B cell (primary cell): ENCODE results near the gene DCDC1. TPM values are rescaled to one million over a fixed set of nuclear protein-coding genes. Genes with fewer than 3 reads are reported as not detected.

Source experiments
- ATAC-seq: fragments of 200-7000 bp; cut with Tn5 transposase; one replicate; pipeline ENCODE4 v1.10.0; 2021; ENCODE audit warnings: low read depth, mild to moderate bottlenecking, moderate number of reproducible peaks, moderate library complexity
- CTCF ChIA-PET: fragments of 350-600 bp; sonication (Branson Sonifier 250); formaldehyde crosslinking; loops from one replicate; lab custom pipeline; 2021; ENCODE audit warnings: antibody characterized with exemption, inconsistent platforms; lab: Charles Lee
- POLR2A ChIA-PET: fragments of 350-600 bp; sonication (Branson Sonifier 250); formaldehyde crosslinking; loops from one replicate; lab custom pipeline; 2021; ENCODE audit warnings: antibody characterized with exemption; lab: Charles Lee
- DNase-seq: peaks from one replicate; pipeline ENCODE4 v3.0.0; 2013
- H2AFZ ChIP-seq: 2 replicates; pipeline ENCODE4 v1.6.1; 2012; ENCODE audit warnings: mild to moderate bottlenecking, low read depth, low read length; ENCODE audit not compliant: insufficient read depth, poor library complexity, severe bottlenecking
- H3K27ac ChIP-seq, 2 donors: 1 replicate in 1 of 2; 2 replicates in 1 of 2; pipeline ENCODE4 v1.5.1; 2012 to 2013; ENCODE audit warnings: low read length in 2 of 2, mild to moderate bottlenecking in 2 of 2, moderate library complexity in 1 of 2
- H3K27me3 ChIP-seq, 4 experiments: fragments of 200-600 bp in 1 of 4; sonication (generic) in 1 of 4; replicated peaks in 1 of 4; 1 replicate in 2 of 4; 2 replicates in 2 of 4; pipeline versions ENCODE4 v1.6.1 to v1.7.0; 2013 to 2016; ENCODE audit warnings: low read length in 3 of 4, mild to moderate bottlenecking in 2 of 4, mixed read lengths in 1 of 4, moderate library complexity in 1 of 4; ENCODE audit not compliant: insufficient read depth in 4 of 4, control insufficient read depth in 3 of 4; ENCODE audit errors: control extremely low read depth in 1 of 4
- H3K36me3 ChIP-seq, 2 experiments: replicated peaks in 1 of 2; 1 replicate in 1 of 2; 2 replicates in 1 of 2; pipeline versions ENCODE4 v1.6.1 to v1.7.1; 2013; ENCODE audit warnings: low read length in 1 of 2; ENCODE audit not compliant: insufficient read depth in 2 of 2, control insufficient read depth in 1 of 2; ENCODE audit errors: control extremely low read depth in 1 of 2, extremely low read depth in 1 of 2
- H3K4me1 ChIP-seq, 2 donors: fragments of 200-600 bp in 1 of 2; sonication (generic) in 1 of 2; 1 replicate in 1 of 2; 2 replicates in 1 of 2; pipeline versions ENCODE4 v1.5.1 to v1.6.1; 2013 to 2017; ENCODE audit warnings: low read length in 2 of 2; ENCODE audit not compliant: control insufficient read depth in 2 of 2, insufficient read depth in 2 of 2
- H3K4me2 ChIP-seq: replicated peaks from 2 replicates; pipeline ENCODE3; 2012; ENCODE audit warnings: mild to moderate bottlenecking, low read depth, low read length; ENCODE audit not compliant: poor library complexity, severe bottlenecking
- H3K4me3 ChIP-seq, 5 experiments: fragments of 200-600 bp in 1 of 5; sonication (generic) in 1 of 5; 1 replicate in 3 of 5; 2 replicates in 2 of 5; pipeline versions ENCODE4 v1.5.1 to v1.7.0; 2011 to 2016; ENCODE audit warnings: low read length in 4 of 5, mild to moderate bottlenecking in 4 of 5, low read depth in 2 of 5, control low read depth in 1 of 5, moderate library complexity in 1 of 5; ENCODE audit not compliant: insufficient read depth in 1 of 5; ENCODE audit errors: control extremely low read depth in 1 of 5, extremely low read depth in 1 of 5
- H3K79me2 ChIP-seq: fragments of 200-600 bp; sonication (generic); one replicate; pipeline ENCODE4 v1.6.0; 2016; ENCODE audit warnings: low read length; ENCODE audit not compliant: control insufficient read depth, insufficient read depth
- H3K9ac ChIP-seq: fragments of 200-600 bp; sonication (generic); 2 replicates; pipeline ENCODE4 v1.6.1; 2017; ENCODE audit warnings: mild to moderate bottlenecking, low read length, moderate library complexity
- H3K9me3 ChIP-seq, 3 donors: one replicate each; pipeline versions ENCODE4 v1.6.1 to v1.7.1; 2013; ENCODE audit warnings: low read length in 2 of 3; ENCODE audit not compliant: control insufficient read depth in 2 of 3, insufficient read depth in 1 of 3; ENCODE audit errors: control extremely low read depth in 1 of 3
- H4K20me1 ChIP-seq: 2 replicates; pipeline ENCODE4 v1.6.0; 2012; ENCODE audit warnings: mild to moderate bottlenecking, low read length; ENCODE audit not compliant: insufficient read depth, control insufficient read depth, poor library complexity, severe bottlenecking
- H3K27ac Mint-ChIP-seq: one replicate; pipeline ENCODE4 v1.8.0; 2021; ENCODE audit warnings: mixed read lengths
- H3K27me3 Mint-ChIP-seq: one replicate; pipeline ENCODE4 v1.8.0; 2021; ENCODE audit warnings: mixed read lengths
- H3K4me1 Mint-ChIP-seq: one replicate; pipeline ENCODE4 v1.8.0; 2021; ENCODE audit warnings: mixed read lengths
- H3K4me3 Mint-ChIP-seq: one replicate; pipeline ENCODE4 v1.8.0; 2021; ENCODE audit warnings: mixed read lengths
- H3K9me3 Mint-ChIP-seq: one replicate; pipeline ENCODE4 v1.8.0; 2022; ENCODE audit warnings: mixed read lengths; ENCODE audit not compliant: insufficient read depth
- CTCF ChIP-seq: fragments of 200-600 bp; IDR thresholded peaks from one replicate; pipeline ENCODE4 v1.8.0; 2022; ENCODE audit warnings: antibody characterized with exemption, mild to moderate bottlenecking
- EZH2 ChIP-seq: IDR thresholded peaks from 2 replicates; pipeline ENCODE4 v1.6.1; 2012; ENCODE audit warnings: borderline replicate concordance, low read depth, mild to moderate bottlenecking, moderate library complexity, low read length; ENCODE audit not compliant: insufficient read depth, poor library complexity, severe bottlenecking
- WGBS: methylation state at CpG from one replicate; pipeline ENCODE4 v1.1.5; 2013; ENCODE audit warnings: missing lambda C conversion rate; ENCODE audit not compliant: insufficient coverage; 5-methylcytosine and 5-hydroxymethylcytosine counted together
- intact Hi-C: fragments of 100-400 bp; cut with micrococcal nuclease; formaldehyde crosslinking; loops from one replicate; pipeline ENCODE4 v1.10.0; 2022
- polyA plus RNA-seq: library from polyadenylated mRNA; depleted of rRNA; stranded (reverse); fragments of >200 nt; gene quantifications from 2 replicates; pipeline ENCODE4 v1.2.3, GENCODE V29; 2012
- total RNA-seq, 2 donors: library from RNA; stranded (reverse); fragments of 120-200 nt in 1 of 2; gene quantifications; 1 replicate in 1 of 2; 2 replicates in 1 of 2; pipeline versions ENCODE4 v1.2.3 to v1.2.4, GENCODE V29; 2013 to 2022

DCDC1 gene
- total and polyA plus RNA-seq, 2 donors (not counting 1 experiment from before 2014, with no cell fraction given), result not detected

DNA sequence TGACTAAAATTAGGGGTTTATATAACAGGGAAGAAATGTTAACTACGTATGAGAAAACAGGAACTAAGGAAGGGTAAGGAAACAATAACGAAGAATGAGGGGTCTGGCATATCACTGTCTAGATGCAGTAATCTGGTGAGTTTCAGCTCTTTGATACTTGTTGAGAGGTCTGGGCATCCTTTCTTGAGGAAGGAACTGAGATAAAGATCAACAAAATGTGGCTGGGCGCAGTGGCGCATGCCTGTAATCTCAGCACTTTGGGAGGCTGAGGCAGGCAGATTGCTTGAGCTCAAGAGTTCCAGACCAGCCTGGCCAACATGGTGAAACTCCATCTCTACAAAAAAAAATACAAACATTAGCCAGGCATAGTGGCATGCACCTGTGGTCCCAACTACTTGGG lies 2.7 kb downstream of the DCDC1 start:
- H4K20me1 ChIP-seq, result no peaks in the 10 kb centered on the region
- Mint-ChIP-seq H3K27ac (no peak overlapping the region), H3K27me3 (peaks cover 20% of the 10 kb centered on the region), H3K4me1 (peaks cover 28% of the 10 kb centered on the region), H3K9me3 (no peaks in the 10 kb centered on the region), H3K4me3 (no peak overlapping the region)
- no peaks in the 10 kb centered on the region for H3K36me3 ChIP-seq
- 5% methylated on average over 3 of the region's 4 CpGs for WGBS
- CTCF ChIA-PET, result no interaction called here
- TF ChIP-seq EZH2 (no peak), CTCF (no peak)
- ATAC-seq, result no peak
- H3K4me3 ChIP-seq, result no peak overlapping the region
- peak overlapping the region; percentile 41 for H2AFZ ChIP-seq
- no peak overlapping the region for H3K27ac ChIP-seq
- H3K9me3 ChIP-seq, result no peaks in the 10 kb centered on the region
- peaks cover 10% of the 10 kb centered on the region in 2 donors for H3K4me1 ChIP-seq
- H3K4me2 ChIP-seq, result no peak overlapping the region
- POLR2A ChIA-PET, result no interaction called here
- DNase-seq, result no peak
- peaks cover 13% of the 10 kb centered on the region for H3K79me2 ChIP-seq
- no peak overlapping the region for H3K9ac ChIP-seq
- intact Hi-C loops, result loop anchor here (5.0 kb wide), 1 partner anchor 1024 kb away; no protein-coding TSS in a partner anchor
- H3K27me3 ChIP-seq, result peaks cover 0 to 11% (median 2%) of the 10 kb centered on the region in 4 experiments

- Histone ChIP-seq H3K9me3 (no peaks in the 10 kb centered on the region), H3K27ac (no peak overlapping the region), H3K4me3 (no peak overlapping the region), H3K36me3 (no peaks in the 10 kb centered on the region), H3K4me1 (no peaks in the 10 kb centered on the region), H2AFZ (no peak overlapping the region), H3K27me3 (peaks cover 0 to 11% (median 3%) of the 10 kb centered on the region in 4 experiments), H3K9ac (no peak overlapping the region), H3K4me2 (no peak overlapping the region), H4K20me1 (no peaks in the 10 kb centered on the region), H3K79me2 (no peaks in the 10 kb centered on the region)
- ATAC-seq (no peak), DNase-seq (no peak)
- ChIA-PET CTCF (no interaction called here), POLR2A (no interaction called here)
- Mint-ChIP-seq H3K27ac (no peak overlapping the region), H3K4me3 (no peak overlapping the region), H3K4me1 (peaks cover 5% of the 10 kb centered on the region), H3K27me3 (peaks cover 20% of the 10 kb centered on the region), H3K9me3 (no peaks in the 10 kb centered on the region)
- 100% methylated on average over 2 of the region's 4 CpGs for WGBS
- no peak for TF ChIP-seq EZH2
- TF ChIP-seq CTCF, result no peak
- intact Hi-C loops, result no loop called here
These were observed 7.8 kb downstream of the DCDC1 start for GRCh38 chr11:31361743-31362142.
